Peyer's patch (tissue), 4 donors: ENCODE data around the gene DKK3. TPM values are rescaled to one million over a fixed set of nuclear protein-coding genes. Genes with fewer than 3 reads are reported as not detected.

ENCODE experiments used
- DNase-seq, 3 donors: peaks; one replicate each; pipeline ENCODE4 v3.0.0-alpha.2; 2017 to 2019
- H3K27ac ChIP-seq, 4 donors: fragments of 200-600 bp; sonication (generic); one replicate each; pipeline ENCODE4 v1.5.1; 2016 to 2019
- H3K27me3 ChIP-seq, 2 donors: fragments of 200-600 bp; sonication (generic); one replicate each; pipeline ENCODE4 v1.5.1; 2019
- H3K36me3 ChIP-seq, 3 donors: fragments of 200-600 bp; sonication (generic); one replicate each; pipeline ENCODE4 v1.5.1; 2016 to 2019
- H3K4me1 ChIP-seq, 4 donors: fragments of 200-600 bp; sonication (generic); one replicate each; pipeline ENCODE4 v1.5.1; 2016 to 2019
- H3K4me3 ChIP-seq, 4 donors: fragments of 200-600 bp; sonication (generic); 1 replicate in 3 of 4; 2 replicates in 1 of 4; pipeline ENCODE4 v1.5.1; 2016 to 2019; ENCODE audit warnings: mild to moderate bottlenecking in 1 of 4
- H3K9me3 ChIP-seq, 4 donors: fragments of 200-600 bp; sonication (generic); one replicate each; pipeline ENCODE4 v1.5.1; 2016 to 2019; ENCODE audit warnings: mild to moderate bottlenecking in 1 of 4
- CTCF ChIP-seq, 6 experiments: fragments of 450-650 bp in 4 of 6; fragments of 200-600 bp in 2 of 6; sonication (generic) in 1 of 6; IDR thresholded peaks; one replicate each; pipeline ENCODE4 v1.5.1; 2017 to 2019; ENCODE audit warnings: antibody characterized with exemption in 6 of 6, mild to moderate bottlenecking in 3 of 6, moderate library complexity in 1 of 6
- POLR2A ChIP-seq, 2 donors: fragments of 450-650 bp; IDR thresholded peaks; one replicate each; pipeline ENCODE4 v1.5.1; 2017; ENCODE audit warnings: antibody characterized with exemption in 2 of 2, mild to moderate bottlenecking in 2 of 2, moderate library complexity in 2 of 2
- total RNA-seq, 4 donors: library from RNA; depleted of rRNA; stranded (reverse); fragments of >200 nt; gene quantifications; one replicate each; pipeline ENCODE4 v1.1.0, GENCODE V29; 2016

Gene DKK3
- total RNA-seq, 4 donors from 2014 or later, result 19.8 to 52.0 (median 26.7) TPM

DNA sequence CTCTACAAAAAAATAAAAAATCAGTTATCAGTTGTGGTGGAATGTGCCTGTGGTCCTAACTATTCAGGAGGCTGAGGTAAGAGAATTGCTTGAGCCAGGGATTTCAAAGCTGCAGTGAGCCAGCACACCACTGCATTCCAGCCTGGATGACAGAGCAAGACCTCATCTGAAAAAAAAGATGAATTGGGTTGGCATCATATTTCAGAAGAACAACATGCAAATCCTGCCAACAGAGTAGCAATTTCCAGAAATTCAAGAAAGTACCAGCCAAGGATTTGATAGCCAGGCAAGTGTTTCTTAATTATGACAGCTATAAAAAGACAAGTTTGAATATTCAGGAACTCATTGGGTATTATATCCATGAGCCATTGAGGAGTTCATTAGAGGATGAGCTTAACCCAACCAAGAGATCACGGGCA lies 91.4 kb downstream of the DKK3 start:
- H3K27me3 ChIP-seq, result no peaks in the 10 kb centered on the region
- peaks cover 0 to 8% (median 0%) of the 10 kb centered on the region in 3 donors for H3K36me3 ChIP-seq
- H3K4me3 ChIP-seq, result no peak overlapping the region
- H3K4me1 ChIP-seq, result no peaks in the 10 kb centered on the region
- TF ChIP-seq CTCF (IDR thresholded peaks at IDR 0.05), result no peak
- TF ChIP-seq POLR2A (IDR thresholded peaks at IDR 0.05), result no peak
- no peak for DNase-seq
- H3K27ac ChIP-seq, result no peak overlapping the region
- no peaks in the 10 kb centered on the region for H3K9me3 ChIP-seq

DNA sequence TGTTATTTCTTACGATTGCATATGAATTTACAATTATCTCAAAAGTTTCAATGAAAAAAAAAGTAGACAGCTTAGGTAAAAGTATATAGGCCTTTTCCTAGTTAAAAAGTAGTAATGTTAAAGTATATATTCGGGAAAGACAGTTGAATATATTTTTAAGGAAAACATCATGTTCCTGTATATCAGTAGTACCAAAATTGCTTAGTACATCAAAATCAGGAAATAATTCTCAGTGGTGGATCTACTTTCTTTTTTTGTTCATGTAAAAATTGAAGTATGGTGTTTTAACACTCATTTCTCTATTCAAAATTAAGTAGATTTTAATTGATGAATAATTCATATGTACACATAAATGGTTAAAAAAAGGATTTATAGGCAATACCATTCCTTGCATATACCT lies 92.8 kb downstream of the DKK3 start:
- no peaks in the 10 kb centered on the region for H3K4me1 ChIP-seq
- H3K27me3 ChIP-seq, result no peaks in the 10 kb centered on the region
- H3K9me3 ChIP-seq, result no peaks in the 10 kb centered on the region
- no peak for DNase-seq
- H3K4me3 ChIP-seq, result no peak overlapping the region
- H3K27ac ChIP-seq, result no peak overlapping the region
- peaks cover 0 to 8% (median 0%) of the 10 kb centered on the region in 3 donors for H3K36me3 ChIP-seq
- TF ChIP-seq POLR2A (IDR thresholded peaks at IDR 0.05) (no peak), CTCF (IDR thresholded peaks at IDR 0.05) (no peak)

DNA sequence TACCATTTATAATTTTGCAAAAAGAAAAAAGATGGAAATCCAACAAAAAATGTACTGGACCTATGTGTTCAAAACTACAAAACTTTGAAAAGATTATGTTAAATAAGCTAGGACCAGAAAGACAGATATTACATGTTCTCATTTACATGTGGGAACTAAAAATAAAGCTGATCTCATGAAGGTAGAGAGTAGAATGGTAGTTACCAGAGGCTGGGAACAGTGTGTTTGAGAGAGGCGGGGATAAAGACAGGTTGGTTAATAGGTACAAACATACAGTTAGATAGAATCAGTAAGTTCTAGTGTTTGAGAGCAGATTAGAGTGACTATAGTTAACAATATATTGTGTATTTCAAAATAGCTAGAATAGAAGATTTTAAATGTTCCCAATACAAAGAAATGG lies 95.0 kb downstream of the DKK3 start:
- Histone ChIP-seq H3K36me3 (peaks cover 0 to 17% (median 0%) of the 10 kb centered on the region in 3 donors), H3K4me3 (no peak overlapping the region), H3K27me3 (no peaks in the 10 kb centered on the region), H3K4me1 (no peaks in the 10 kb centered on the region), H3K27ac (no peak overlapping the region), H3K9me3 (no peaks in the 10 kb centered on the region)
- DNase-seq, result no peak
- TF ChIP-seq CTCF (IDR thresholded peaks at IDR 0.05), result no peak
- TF ChIP-seq POLR2A (IDR thresholded peaks at IDR 0.05), result no peak

Other genes starting within 250 kb of the DKK3 start
- 100 to 1,000 TPM in 1 of 4 donors, 10 to 100 TPM in 3; 62.5 to 170 (median 66.4) TPM for gene USP47, start 166.7 kb downstream of the DKK3 start, total RNA-seq
- gene MICAL2, start 102.0 kb upstream of the DKK3 start, total RNA-seq, result 100 to 1,000 TPM; 109 to 197 (median 183) TPM